Liver (tissue), 9 donors: ENCODE data around the gene FAM43A. TPM values are rescaled to one million over a fixed set of nuclear protein-coding genes. Genes with fewer than 3 reads are reported as not detected.

Source experiments
- DNase-seq: peaks from one replicate; pipeline ENCODE4 v3.0.0-alpha.2; 2017; ENCODE audit warnings: low spot score
- H3K27ac ChIP-seq, 2 donors: one replicate each; pipeline ENCODE4 v1.7.0; 2013; ENCODE audit warnings: inconsistent platforms in 2 of 2, low read length in 2 of 2, control low read depth in 1 of 2, low read depth in 1 of 2, mild to moderate bottlenecking in 1 of 2
- H3K27me3 ChIP-seq, 4 donors: one replicate each; pipeline versions ENCODE4 v1.6.1 to v1.7.0; 2013; ENCODE audit warnings: low read length in 3 of 4, inconsistent platforms in 1 of 4, mild to moderate bottlenecking in 1 of 4, moderate library complexity in 1 of 4; ENCODE audit not compliant: control insufficient read depth in 4 of 4, insufficient read depth in 4 of 4
- H3K36me3 ChIP-seq, 4 donors: one replicate each; pipeline versions ENCODE4 v1.6.1 to v1.7.0; 2013; ENCODE audit warnings: low read length in 3 of 4, mild to moderate bottlenecking in 3 of 4, low read depth in 1 of 4, moderate library complexity in 1 of 4; ENCODE audit not compliant: control insufficient read depth in 4 of 4, insufficient read depth in 3 of 4
- H3K4me1 ChIP-seq, 4 donors: one replicate each; pipeline versions ENCODE4 v1.6.1 to v1.7.0; 2013; ENCODE audit warnings: low read length in 3 of 4, mild to moderate bottlenecking in 3 of 4, moderate library complexity in 1 of 4; ENCODE audit not compliant: control insufficient read depth in 4 of 4, insufficient read depth in 4 of 4
- H3K4me3 ChIP-seq, 3 donors: one replicate each; pipeline versions ENCODE4 v1.6.1 to v1.7.0; 2013; ENCODE audit warnings: low read length in 3 of 3, control low read depth in 1 of 3, low read depth in 1 of 3, mild to moderate bottlenecking in 1 of 3
- H3K9ac ChIP-seq, 2 donors: one replicate each; pipeline ENCODE4 v1.7.0; 2013; ENCODE audit warnings: low read length in 2 of 2, mild to moderate bottlenecking in 2 of 2, moderate library complexity in 2 of 2, control low read depth in 1 of 2, low read depth in 1 of 2
- H3K9me3 ChIP-seq, 4 donors: one replicate each; pipeline versions ENCODE4 v1.6.1 to v1.7.0; 2013; ENCODE audit warnings: low read length in 3 of 4; ENCODE audit not compliant: control insufficient read depth in 4 of 4
- EGR1 ChIP-seq, 2 donors: IDR thresholded peaks; 2 replicates each; pipeline ENCODE4 v1.6.1; 2016 to 2018; ENCODE audit warnings: antibody characterized with exemption in 2 of 2, low read depth in 2 of 2
- FOXA1 ChIP-seq: IDR thresholded peaks from 2 replicates; pipeline ENCODE4 v1.6.1; 2016; ENCODE audit warnings: antibody characterized with exemption
- FOXA2 ChIP-seq: IDR thresholded peaks from 2 replicates; pipeline ENCODE4 v1.6.1; 2016; ENCODE audit warnings: antibody characterized with exemption
- GABPA ChIP-seq, 2 donors: IDR thresholded peaks in 1 of 2; conservative IDR thresholded peaks in 1 of 2; 2 replicates each; pipeline ENCODE4 v1.6.1; 2016; ENCODE audit warnings: antibody characterized with exemption in 2 of 2, mild to moderate bottlenecking in 1 of 2, moderate library complexity in 1 of 2
- HNF4A ChIP-seq, 2 donors: conservative IDR thresholded peaks; 2 replicates each; pipeline ENCODE4 v1.6.1; 2016; ENCODE audit warnings: antibody characterized with exemption in 2 of 2, mild to moderate bottlenecking in 2 of 2
- HNF4G ChIP-seq: IDR thresholded peaks from 2 replicates; pipeline ENCODE4 v1.6.1; 2016; ENCODE audit warnings: antibody characterized with exemption
- JUND ChIP-seq, 2 donors: IDR thresholded peaks; 2 replicates each; pipeline ENCODE4 v1.6.1; 2016; ENCODE audit warnings: antibody characterized with exemption in 2 of 2
- NR2F2 ChIP-seq: IDR thresholded peaks from 2 replicates; pipeline ENCODE4 v1.6.1; 2016; ENCODE audit warnings: antibody characterized with exemption
- RAD21 ChIP-seq, 2 donors: IDR thresholded peaks; 2 replicates each; pipeline ENCODE4 v1.6.1; 2016; ENCODE audit warnings: antibody characterized with exemption in 2 of 2, mild to moderate bottlenecking in 2 of 2
- RXRA ChIP-seq, 2 donors: IDR thresholded peaks; 2 replicates each; pipeline ENCODE4 v1.6.1; 2017 to 2018; ENCODE audit warnings: antibody characterized with exemption in 2 of 2, mild to moderate bottlenecking in 1 of 2
- SP1 ChIP-seq: IDR thresholded peaks from 2 replicates; pipeline ENCODE4 v1.6.1; 2018; ENCODE audit warnings: antibody characterized with exemption, mild to moderate bottlenecking
- TAF1 ChIP-seq: conservative IDR thresholded peaks from 2 replicates; pipeline ENCODE4 v1.6.1; 2016; ENCODE audit warnings: antibody characterized with exemption, mild to moderate bottlenecking
- YY1 ChIP-seq: IDR thresholded peaks from 2 replicates; pipeline ENCODE4 v1.6.1; 2016; ENCODE audit warnings: antibody characterized with exemption, mild to moderate bottlenecking
- WGBS: extraction: QIAGEN DNeasy Blood & Tissue Kit; methylation state at CpG from one replicate; pipeline ENCODE4 v1.1.7; 2013; 5-methylcytosine and 5-hydroxymethylcytosine counted together
- polyA plus RNA-seq, 2 donors: library from polyadenylated mRNA; stranded (reverse) in 1 of 2; unstranded in 1 of 2; fragments of 200-250 nt in 1 of 2; fragments of >200 nt in 1 of 2; fragmentation: Nextera tagmentation in 1 of 2; extraction: Ambion mirVana in 1 of 2; gene quantifications; one replicate each; pipeline versions ENCODE4 v1.2.1 to v1.2.3, GENCODE V29; 2013 to 2015
- total RNA-seq, 2 donors: library from RNA; depleted of rRNA; stranded (reverse); fragments of >200 nt; gene quantifications; one replicate each; pipeline ENCODE4 v1.2.3, GENCODE V29; 2014
- TF ChIP-seq, protein P1 (sequence below): IDR thresholded peaks from 2 replicates; pipeline ENCODE4 v1.6.1; 2016; ENCODE audit warnings: antibody characterized with exemption, mild to moderate bottlenecking
- TF ChIP-seq, protein P2 (sequence below): IDR thresholded peaks from 2 replicates; pipeline ENCODE4 v1.6.1; 2016; ENCODE audit warnings: antibody characterized with exemption
- TF ChIP-seq, protein P3 (sequence below): fragments of 150-350 bp; IDR thresholded peaks from 2 replicates; pipeline ENCODE4 v1.5.1; 2017; ENCODE audit warnings: improper control_type of control experiment, low read depth, low read length; ENCODE audit not compliant: missing input control
- TF ChIP-seq, protein P4 (sequence below): IDR thresholded peaks from 2 replicates; pipeline ENCODE4 v1.6.1; 2016; ENCODE audit warnings: antibody characterized with exemption
- TF ChIP-seq, protein P5 (sequence below): IDR thresholded peaks from 2 replicates; pipeline ENCODE4 v1.6.1; 2016; ENCODE audit warnings: antibody characterized with exemption
- donor health status: healthy.
- donor health status: healthy.
- donor health status: healthy.
- donor health status: healthy.
- donor health status: healthy.

FAM43A gene
- total and polyA plus RNA-seq, 4 donors: 0.83 to 4.9 (median 3.4) TPM

DNA sequence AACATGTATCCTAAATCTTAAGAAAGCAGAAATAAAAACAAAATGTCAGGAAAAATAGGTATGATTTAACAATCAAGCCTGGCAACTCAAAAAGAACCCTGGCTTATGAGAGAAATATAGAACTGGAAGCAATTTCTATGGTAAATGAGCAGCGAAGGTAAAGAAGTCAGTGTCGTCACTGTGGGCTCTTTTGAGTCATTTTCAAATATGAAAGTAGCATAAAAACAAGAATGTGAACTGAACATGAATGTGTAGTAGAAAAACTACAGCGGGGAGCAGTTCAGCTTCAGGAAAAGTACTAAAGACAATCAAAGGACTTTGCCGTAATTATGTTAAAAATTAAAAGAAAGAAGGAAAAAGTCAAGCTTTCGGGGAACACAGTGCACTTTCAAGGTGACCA, 31.2 kb upstream of the FAM43A start:
- TF ChIP-seq, protein P1, sequence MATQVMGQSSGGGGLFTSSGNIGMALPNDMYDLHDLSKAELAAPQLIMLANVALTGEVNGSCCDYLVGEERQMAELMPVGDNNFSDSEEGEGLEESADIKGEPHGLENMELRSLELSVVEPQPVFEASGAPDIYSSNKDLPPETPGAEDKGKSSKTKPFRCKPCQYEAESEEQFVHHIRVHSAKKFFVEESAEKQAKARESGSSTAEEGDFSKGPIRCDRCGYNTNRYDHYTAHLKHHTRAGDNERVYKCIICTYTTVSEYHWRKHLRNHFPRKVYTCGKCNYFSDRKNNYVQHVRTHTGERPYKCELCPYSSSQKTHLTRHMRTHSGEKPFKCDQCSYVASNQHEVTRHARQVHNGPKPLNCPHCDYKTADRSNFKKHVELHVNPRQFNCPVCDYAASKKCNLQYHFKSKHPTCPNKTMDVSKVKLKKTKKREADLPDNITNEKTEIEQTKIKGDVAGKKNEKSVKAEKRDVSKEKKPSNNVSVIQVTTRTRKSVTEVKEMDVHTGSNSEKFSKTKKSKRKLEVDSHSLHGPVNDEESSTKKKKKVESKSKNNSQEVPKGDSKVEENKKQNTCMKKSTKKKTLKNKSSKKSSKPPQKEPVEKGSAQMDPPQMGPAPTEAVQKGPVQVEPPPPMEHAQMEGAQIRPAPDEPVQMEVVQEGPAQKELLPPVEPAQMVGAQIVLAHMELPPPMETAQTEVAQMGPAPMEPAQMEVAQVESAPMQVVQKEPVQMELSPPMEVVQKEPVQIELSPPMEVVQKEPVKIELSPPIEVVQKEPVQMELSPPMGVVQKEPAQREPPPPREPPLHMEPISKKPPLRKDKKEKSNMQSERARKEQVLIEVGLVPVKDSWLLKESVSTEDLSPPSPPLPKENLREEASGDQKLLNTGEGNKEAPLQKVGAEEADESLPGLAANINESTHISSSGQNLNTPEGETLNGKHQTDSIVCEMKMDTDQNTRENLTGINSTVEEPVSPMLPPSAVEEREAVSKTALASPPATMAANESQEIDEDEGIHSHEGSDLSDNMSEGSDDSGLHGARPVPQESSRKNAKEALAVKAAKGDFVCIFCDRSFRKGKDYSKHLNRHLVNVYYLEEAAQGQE: no peak
- TF ChIP-seq JUND (IDR thresholded peaks at IDR 0.05) (no peak), RAD21 (IDR thresholded peaks at IDR 0.05) (no peak)
- TF ChIP-seq, protein P2, sequence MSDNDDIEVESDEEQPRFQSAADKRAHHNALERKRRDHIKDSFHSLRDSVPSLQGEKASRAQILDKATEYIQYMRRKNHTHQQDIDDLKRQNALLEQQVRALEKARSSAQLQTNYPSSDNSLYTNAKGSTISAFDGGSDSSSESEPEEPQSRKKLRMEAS: no peak
- no peak overlapping the region for H3K9ac ChIP-seq
- peaks cover 3 to 65% (median 54%) of the 10 kb centered on the region in 4 donors for H3K36me3 ChIP-seq
- no peaks in the 10 kb centered on the region for H3K27me3 ChIP-seq
- WGBS: 96% methylated on average over 5 of the region's 5 CpGs
- DNase-seq: no peak
- H3K4me1 ChIP-seq: no peaks in the 10 kb centered on the region
- H3K27ac ChIP-seq: no peak overlapping the region
- no peaks in the 10 kb centered on the region for H3K9me3 ChIP-seq
- H3K4me3 ChIP-seq: no peak overlapping the region

DNA sequence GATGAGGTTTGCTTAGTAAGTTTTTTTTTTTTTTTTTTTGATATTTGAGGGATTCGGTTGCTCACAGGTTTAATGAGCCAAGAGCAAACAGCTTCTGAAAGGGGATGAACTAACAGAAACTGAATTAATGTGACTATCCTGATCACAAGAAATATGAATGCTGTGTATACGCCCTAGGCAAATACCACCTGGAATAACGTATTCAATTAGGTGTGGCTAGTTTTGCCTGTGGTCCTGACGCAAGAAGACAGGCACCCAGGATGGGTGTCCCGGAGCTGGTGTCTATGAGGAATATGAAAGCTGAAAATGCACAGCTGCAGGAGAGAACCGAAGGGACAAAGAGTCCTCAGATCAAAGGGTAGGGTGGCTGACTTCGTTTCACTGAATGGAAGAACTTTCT, 28.2 kb upstream of the FAM43A start:
- Histone ChIP-seq H3K27me3 (no peaks in the 10 kb centered on the region), H3K4me3 (no peak overlapping the region), H3K4me1 (no peaks in the 10 kb centered on the region), H3K36me3 (peaks cover 4 to 61% (median 40%) of the 10 kb centered on the region in 4 donors), H3K9ac (no peak overlapping the region), H3K27ac (no peak overlapping the region), H3K9me3 (no peaks in the 10 kb centered on the region)
- no peak for DNase-seq
- no peak for TF ChIP-seq JUND (IDR thresholded peaks at IDR 0.05)
- TF ChIP-seq HNF4G: no peak
- TF ChIP-seq YY1: no peak
- no peak for TF ChIP-seq FOXA2
- TF ChIP-seq, protein P2: no peak
- TF ChIP-seq, protein P1: no peak
- no peak for TF ChIP-seq RXRA (IDR thresholded peaks at IDR 0.05)
- no peak for TF ChIP-seq RAD21 (IDR thresholded peaks at IDR 0.05)
- TF ChIP-seq NR2F2: no peak
- TF ChIP-seq, protein P3, sequence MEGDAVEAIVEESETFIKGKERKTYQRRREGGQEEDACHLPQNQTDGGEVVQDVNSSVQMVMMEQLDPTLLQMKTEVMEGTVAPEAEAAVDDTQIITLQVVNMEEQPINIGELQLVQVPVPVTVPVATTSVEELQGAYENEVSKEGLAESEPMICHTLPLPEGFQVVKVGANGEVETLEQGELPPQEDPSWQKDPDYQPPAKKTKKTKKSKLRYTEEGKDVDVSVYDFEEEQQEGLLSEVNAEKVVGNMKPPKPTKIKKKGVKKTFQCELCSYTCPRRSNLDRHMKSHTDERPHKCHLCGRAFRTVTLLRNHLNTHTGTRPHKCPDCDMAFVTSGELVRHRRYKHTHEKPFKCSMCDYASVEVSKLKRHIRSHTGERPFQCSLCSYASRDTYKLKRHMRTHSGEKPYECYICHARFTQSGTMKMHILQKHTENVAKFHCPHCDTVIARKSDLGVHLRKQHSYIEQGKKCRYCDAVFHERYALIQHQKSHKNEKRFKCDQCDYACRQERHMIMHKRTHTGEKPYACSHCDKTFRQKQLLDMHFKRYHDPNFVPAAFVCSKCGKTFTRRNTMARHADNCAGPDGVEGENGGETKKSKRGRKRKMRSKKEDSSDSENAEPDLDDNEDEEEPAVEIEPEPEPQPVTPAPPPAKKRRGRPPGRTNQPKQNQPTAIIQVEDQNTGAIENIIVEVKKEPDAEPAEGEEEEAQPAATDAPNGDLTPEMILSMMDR: no peak
- no peak for TF ChIP-seq TAF1
- TF ChIP-seq, protein P4, sequence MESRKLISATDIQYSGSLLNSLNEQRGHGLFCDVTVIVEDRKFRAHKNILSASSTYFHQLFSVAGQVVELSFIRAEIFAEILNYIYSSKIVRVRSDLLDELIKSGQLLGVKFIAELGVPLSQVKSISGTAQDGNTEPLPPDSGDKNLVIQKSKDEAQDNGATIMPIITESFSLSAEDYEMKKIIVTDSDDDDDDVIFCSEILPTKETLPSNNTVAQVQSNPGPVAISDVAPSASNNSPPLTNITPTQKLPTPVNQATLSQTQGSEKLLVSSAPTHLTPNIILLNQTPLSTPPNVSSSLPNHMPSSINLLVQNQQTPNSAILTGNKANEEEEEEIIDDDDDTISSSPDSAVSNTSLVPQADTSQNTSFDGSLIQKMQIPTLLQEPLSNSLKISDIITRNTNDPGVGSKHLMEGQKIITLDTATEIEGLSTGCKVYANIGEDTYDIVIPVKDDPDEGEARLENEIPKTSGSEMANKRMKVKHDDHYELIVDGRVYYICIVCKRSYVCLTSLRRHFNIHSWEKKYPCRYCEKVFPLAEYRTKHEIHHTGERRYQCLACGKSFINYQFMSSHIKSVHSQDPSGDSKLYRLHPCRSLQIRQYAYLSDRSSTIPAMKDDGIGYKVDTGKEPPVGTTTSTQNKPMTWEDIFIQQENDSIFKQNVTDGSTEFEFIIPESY: no peak
- no peak for TF ChIP-seq HNF4A (conservative IDR thresholded peaks at IDR 0.05)
- no peak for TF ChIP-seq FOXA1
- TF ChIP-seq EGR1 (IDR thresholded peaks at IDR 0.05; ENCODE audit: low read depth in 2 of 2): no peak
- TF ChIP-seq SP1: no peak
- no peak for TF ChIP-seq GABPA (IDR thresholded peaks at IDR 0.05 in 1 of 2, conservative IDR thresholded peaks at IDR 0.05 in 1 of 2)
- TF ChIP-seq, protein P5, sequence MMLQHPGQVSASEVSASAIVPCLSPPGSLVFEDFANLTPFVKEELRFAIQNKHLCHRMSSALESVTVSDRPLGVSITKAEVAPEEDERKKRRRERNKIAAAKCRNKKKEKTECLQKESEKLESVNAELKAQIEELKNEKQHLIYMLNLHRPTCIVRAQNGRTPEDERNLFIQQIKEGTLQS: no peak
- 77% methylated on average over 7 of the region's 7 CpGs for WGBS
